A549 (cell line): ENCODE results near the gene TEKT5.

Experiments
- CTCF ChIP-seq: fragments of >200 bp; sonication (Bioruptor Twin); formaldehyde crosslinking; IDR thresholded peaks from 3 replicates; pipeline ENCODE4 v1.5.1; 2016
- ELK1 ChIP-seq: fragments of 150-350 bp; IDR thresholded peaks from 2 replicates; pipeline ENCODE4 v1.6.1; 2014; ENCODE audit warnings: low read depth, mild to moderate bottlenecking, low read length
- EP300 ChIP-seq, 2 experiments: fragments of >200 bp; sonication (Bioruptor Twin); formaldehyde crosslinking; IDR thresholded peaks; 2 replicates in 1 of 2; 3 replicates in 1 of 2; pipeline ENCODE4 v1.6.1; 2016 to 2017
- ESRRA ChIP-seq: fragments of 150-350 bp; IDR thresholded peaks from 2 replicates; pipeline ENCODE4 v1.6.1; 2014; ENCODE audit warnings: mild to moderate bottlenecking, low read length, borderline replicate concordance
- FOSL2 ChIP-seq, 2 experiments: fragments of 450-650 bp in 1 of 2; fragments of >200 bp in 1 of 2; sonication (Bioruptor Twin) in 1 of 2; formaldehyde crosslinking; IDR thresholded peaks; 2 replicates each; pipeline versions ENCODE4 v1.5.0 to v1.6.1; 2016 to 2020; ENCODE audit warnings: mild to moderate bottlenecking in 1 of 2, moderate library complexity in 1 of 2
- HEYL ChIP-seq: fragments of 250-450 bp; sonication (Bioruptor Pico); IDR thresholded peaks from 2 replicates; pipeline ENCODE4 v1.8.0; 2021; ENCODE audit warnings: mild to moderate bottlenecking, moderate library complexity
- HOXA7 ChIP-seq: fragments of 250-450 bp; sonication (Bioruptor Pico); IDR thresholded peaks from 2 replicates; pipeline ENCODE4 v1.5.0; 2020; ENCODE audit warnings: mild to moderate bottlenecking, moderate library complexity
- MAZ ChIP-seq: fragments of 150-350 bp; IDR thresholded peaks from 2 replicates; pipeline ENCODE4 v1.6.1; 2014; ENCODE audit warnings: antibody characterized with exemption, low read depth, low read length, borderline replicate concordance
- PHF8 ChIP-seq: fragments of 200-600 bp; sonication (generic); IDR thresholded peaks from 2 replicates; pipeline ENCODE4 v1.6.1; 2016; ENCODE audit warnings: low read depth, mild to moderate bottlenecking, antibody characterized with exemption, moderate library complexity, borderline replicate concordance
- POLR2A ChIP-seq: IDR thresholded peaks from 2 replicates; pipeline ENCODE4 v1.6.1; 2012; ENCODE audit warnings: mild to moderate bottlenecking, low read length
- POLR2AphosphoS2 ChIP-seq: conservative IDR thresholded peaks from 2 replicates; pipeline ENCODE4 v1.6.1; 2012; ENCODE audit warnings: low read length, improper control_type of control experiment, inconsistent platforms
- REST ChIP-seq: fragments of 200-600 bp; sonication (generic); IDR thresholded peaks from 2 replicates; pipeline ENCODE4 v1.6.1; 2016; ENCODE audit warnings: antibody characterized with exemption, mild to moderate bottlenecking, moderate library complexity
- SREBF2 ChIP-seq: fragments of 450-650 bp; IDR thresholded peaks from 2 replicates; pipeline ENCODE4 v1.6.1; 2014; ENCODE audit warnings: mild to moderate bottlenecking, moderate library complexity
- USF2 ChIP-seq: fragments of 450-650 bp; IDR thresholded peaks from 2 replicates; pipeline ENCODE4 v1.6.1; 2014; ENCODE audit warnings: antibody characterized with exemption

- TF ChIP-seq POLR2A, result no peak
- no peak for TF ChIP-seq HOXA7 (CRISPR knock-in tag)
- TF ChIP-seq CTCF, result no peak
- no peak for TF ChIP-seq ESRRA
- no peak for TF ChIP-seq PHF8
- TF ChIP-seq HEYL, result no peak
- no peak for TF ChIP-seq USF2
- no peak for TF ChIP-seq FOSL2 (IDR thresholded peaks at IDR 0.05)
- no peak for TF ChIP-seq FOSL2 (CRISPR knock-in tag; IDR thresholded peaks at IDR 0.05)
- TF ChIP-seq POLR2AphosphoS2, result no peak
- no peak for TF ChIP-seq SREBF2
- no peak for TF ChIP-seq MAZ
- TF ChIP-seq EP300 (IDR thresholded peaks at IDR 0.05), result no peak
- no peak for TF ChIP-seq ELK1
- no peak for TF ChIP-seq REST
Measured at GRCh38 chr16:10597187-10597601, 97.5 kb downstream of the TEKT5 start.
